ENCODE measurements around the gene DPH1. TPM values are rescaled to one million over a fixed set of nuclear protein-coding genes. Genes with fewer than 3 reads are reported as not detected.

Gene DPH1
- total RNA-seq, 3 donors from 2014 or later (not counting 1 experiment from before 2014, with no cell fraction given), result 60.2 to 65.2 (median 63.2) TPM

DNA sequence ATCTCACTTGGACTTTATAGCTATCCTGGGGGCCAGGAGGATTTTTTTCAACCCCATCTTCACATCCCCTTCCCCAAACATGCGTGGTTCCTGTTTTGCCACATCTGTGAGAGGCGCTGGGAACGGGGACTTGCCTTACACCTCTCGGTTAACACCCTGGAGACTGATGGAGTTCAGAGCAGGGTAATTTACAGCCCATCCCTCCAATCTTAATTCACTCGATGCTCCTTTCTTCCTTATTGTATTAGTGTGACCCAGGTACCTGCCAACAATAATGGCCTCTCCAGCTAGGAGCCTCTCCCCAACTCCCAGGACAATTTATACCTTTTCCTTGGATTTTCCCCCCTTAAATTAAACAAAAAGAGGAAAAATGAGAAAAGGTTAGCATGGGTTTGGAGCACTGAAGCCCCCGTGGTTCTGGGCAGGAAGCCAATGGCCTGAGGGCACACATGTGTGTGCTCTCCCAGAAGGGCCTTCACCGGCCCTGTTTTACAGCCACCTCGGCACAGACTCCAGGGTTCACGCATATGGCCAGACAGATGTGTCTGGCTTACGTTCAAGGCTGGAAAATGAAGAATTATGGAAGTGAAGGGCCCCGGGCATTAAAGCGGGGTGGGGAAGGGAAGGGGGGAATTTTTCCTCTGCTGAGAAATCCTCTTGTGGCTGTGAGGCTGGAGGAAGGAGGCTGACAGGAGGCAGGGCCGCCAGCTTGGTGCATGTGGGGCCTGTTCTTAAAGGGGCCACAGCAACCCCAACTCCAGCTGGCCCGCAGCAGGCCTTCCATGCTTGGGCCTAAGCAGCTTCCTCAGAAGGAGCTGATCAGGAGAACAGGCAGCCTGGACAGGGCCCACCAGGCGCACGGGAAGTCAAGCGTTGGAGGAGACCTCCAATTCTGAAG, 46.4 kb downstream of the DPH1 start:
- H3K36me3 ChIP-seq (ENCODE audit: control insufficient read depth, insufficient read depth, low read length), result peaks cover 17% of the 10 kb centered on the region
- Mint-ChIP-seq H3K4me1 (peaks cover 14 to 24% of the 10 kb centered on the region in 2 donors), H3K27me3 (ENCODE audit: low read depth in 2 of 2) (no peaks in the 10 kb centered on the region), H3K27ac (peak overlapping the region; percentile 26 to 81), H3K4me3 (peak overlapping the region; percentile 49), H3K36me3 (no peaks in the 10 kb centered on the region), H3K9me3 (no peaks in the 10 kb centered on the region)
- no peak for DNase-seq
- TF ChIP-seq, protein P1, sequence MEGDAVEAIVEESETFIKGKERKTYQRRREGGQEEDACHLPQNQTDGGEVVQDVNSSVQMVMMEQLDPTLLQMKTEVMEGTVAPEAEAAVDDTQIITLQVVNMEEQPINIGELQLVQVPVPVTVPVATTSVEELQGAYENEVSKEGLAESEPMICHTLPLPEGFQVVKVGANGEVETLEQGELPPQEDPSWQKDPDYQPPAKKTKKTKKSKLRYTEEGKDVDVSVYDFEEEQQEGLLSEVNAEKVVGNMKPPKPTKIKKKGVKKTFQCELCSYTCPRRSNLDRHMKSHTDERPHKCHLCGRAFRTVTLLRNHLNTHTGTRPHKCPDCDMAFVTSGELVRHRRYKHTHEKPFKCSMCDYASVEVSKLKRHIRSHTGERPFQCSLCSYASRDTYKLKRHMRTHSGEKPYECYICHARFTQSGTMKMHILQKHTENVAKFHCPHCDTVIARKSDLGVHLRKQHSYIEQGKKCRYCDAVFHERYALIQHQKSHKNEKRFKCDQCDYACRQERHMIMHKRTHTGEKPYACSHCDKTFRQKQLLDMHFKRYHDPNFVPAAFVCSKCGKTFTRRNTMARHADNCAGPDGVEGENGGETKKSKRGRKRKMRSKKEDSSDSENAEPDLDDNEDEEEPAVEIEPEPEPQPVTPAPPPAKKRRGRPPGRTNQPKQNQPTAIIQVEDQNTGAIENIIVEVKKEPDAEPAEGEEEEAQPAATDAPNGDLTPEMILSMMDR (IDR thresholded peaks at IDR 0.05), result no peak
- peaks cover 29% of the 10 kb centered on the region for H3K4me1 ChIP-seq (ENCODE audit: control insufficient read depth, insufficient read depth, low read length)
- no peak overlapping the region for H3K4me3 ChIP-seq (ENCODE audit: low read length)
- peak in 1 of 3 donors; percentile 21 for ATAC-seq
- intact Hi-C loops (cut with micrococcal nuclease), result no loop called here
- WGBS (ENCODE audit: insufficient coverage), result 70% methylated on average over 17 of the region's 17 CpGs
- H3K27me3 ChIP-seq (ENCODE audit: control insufficient read depth, insufficient read depth, low read length), result no peaks in the 10 kb centered on the region
- H3K9me3 ChIP-seq (ENCODE audit: control insufficient read depth, insufficient read depth, low read length), result no peaks in the 10 kb centered on the region
- H3K27ac ChIP-seq (ENCODE audit: low read length), result peak overlapping the region; percentile 41

DNA sequence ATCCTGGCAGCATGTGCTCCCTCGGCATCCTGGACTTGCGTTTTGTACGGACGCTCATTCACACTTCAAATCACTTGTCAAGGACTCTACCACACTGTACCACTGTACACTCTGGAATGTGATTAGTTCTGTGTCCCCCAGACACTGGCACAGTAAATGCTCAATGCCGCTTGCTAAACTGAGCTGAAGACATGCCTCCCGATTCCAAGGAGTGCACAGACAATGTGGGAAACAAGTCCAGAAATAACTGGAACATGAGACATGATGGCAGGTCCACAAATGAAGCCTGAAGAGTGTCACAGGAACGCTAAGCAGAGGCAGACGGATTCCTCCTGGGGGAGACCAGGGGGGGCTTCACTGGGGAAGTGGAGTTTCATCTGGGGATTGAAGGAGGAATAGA, 47.1 kb downstream of the DPH1 start:
- intact Hi-C loops (cut with micrococcal nuclease), result no loop called here
- TF ChIP-seq, protein P1 (IDR thresholded peaks at IDR 0.05), result no peak
- no peak overlapping the region for H3K27ac ChIP-seq (ENCODE audit: low read length)
- H3K9me3 ChIP-seq (ENCODE audit: control insufficient read depth, insufficient read depth, low read length), result no peaks in the 10 kb centered on the region
- Mint-ChIP-seq H3K4me3 (no peak overlapping the region), H3K9me3 (no peaks in the 10 kb centered on the region), H3K4me1 (peaks cover 21 to 31% of the 10 kb centered on the region in 2 donors), H3K27ac (no peak overlapping the region), H3K27me3 (ENCODE audit: low read depth in 2 of 2) (no peaks in the 10 kb centered on the region), H3K36me3 (no peaks in the 10 kb centered on the region)
- no peak overlapping the region for H3K4me3 ChIP-seq (ENCODE audit: low read length)
- DNase-seq (no peak), ATAC-seq (no peak)
- H3K4me1 ChIP-seq (ENCODE audit: control insufficient read depth, insufficient read depth, low read length), result peaks cover 35% of the 10 kb centered on the region
- peaks cover 23% of the 10 kb centered on the region for H3K36me3 ChIP-seq (ENCODE audit: control insufficient read depth, insufficient read depth, low read length)
- H3K27me3 ChIP-seq (ENCODE audit: control insufficient read depth, insufficient read depth, low read length), result no peaks in the 10 kb centered on the region
- 97% methylated on average over 8 of the region's 8 CpGs for WGBS (ENCODE audit: insufficient coverage)

DNA sequence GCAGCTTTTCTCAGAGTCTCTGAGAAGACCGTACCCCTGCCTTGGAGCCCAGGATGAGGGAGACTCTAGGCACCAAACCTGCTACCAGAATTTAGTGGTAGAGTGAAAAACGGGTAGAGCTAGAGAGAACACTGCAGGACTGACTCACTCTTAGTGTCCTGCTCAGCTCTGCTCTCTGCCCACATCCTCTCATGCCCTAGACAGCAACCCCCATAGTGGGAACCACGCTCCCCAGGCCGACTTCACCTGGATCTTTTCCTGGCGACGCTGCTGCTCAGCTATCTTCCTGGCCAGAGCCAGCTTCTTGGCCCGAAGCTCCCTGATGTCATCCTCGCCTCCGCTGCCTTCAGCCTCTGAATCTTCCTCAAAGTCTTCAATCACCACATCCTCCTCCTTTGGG, 51.6 kb downstream of the DPH1 start:
- H3K27ac Mint-ChIP-seq, result peak overlapping the region; percentile 72 to 88
- H3K36me3 ChIP-seq (ENCODE audit: control insufficient read depth, insufficient read depth, low read length), result peaks cover 33% of the 10 kb centered on the region
- intact Hi-C loops (cut with micrococcal nuclease), result no loop called here

More for the DNA sequence above, 51.6 kb downstream of the DPH1 start:
- Histone ChIP-seq H3K27me3 (ENCODE audit: control insufficient read depth, insufficient read depth, low read length) (no peaks in the 10 kb centered on the region), H3K27ac (ENCODE audit: low read length) (no peak overlapping the region), H3K9me3 (ENCODE audit: control insufficient read depth, insufficient read depth, low read length) (no peaks in the 10 kb centered on the region), H3K4me1 (ENCODE audit: control insufficient read depth, insufficient read depth, low read length) (peaks cover 41% of the 10 kb centered on the region), H3K4me3 (ENCODE audit: low read length) (no peak overlapping the region)
- DNase-seq, result no peak
- Mint-ChIP-seq H3K27me3 (ENCODE audit: low read depth in 2 of 2) (no peaks in the 10 kb centered on the region), H3K9me3 (no peaks in the 10 kb centered on the region), H3K4me3 (peak overlapping the region; percentile 10), H3K36me3 (no peaks in the 10 kb centered on the region), H3K4me1 (peaks cover 38 to 51% of the 10 kb centered on the region in 2 donors)
- 57% methylated on average over 9 of the region's 9 CpGs for WGBS (ENCODE audit: insufficient coverage)
- TF ChIP-seq, protein P1 (IDR thresholded peaks at IDR 0.05), result no peak
- ATAC-seq, result peak; percentile 47 to 66 (median 56)

Measured in natural killer cell (primary cell).